ENCODE results near the gene SSTR3. TPM values are rescaled to one million over a fixed set of nuclear protein-coding genes. Genes with fewer than 3 reads are reported as not detected.

SSTR3 gene
- total and polyA plus RNA-seq, 2 of the 13 experiments (the other 11 are each of a cell fraction or from before 2014, with no cell fraction given): 0.08 to 0.64 TPM

- no peak; the same call in 1 of the 2 replicates for TF ChIP-seq MXD1 (CRISPR knock-in tag; IDR thresholded peaks at IDR 0.05)
- TF ChIP-seq HNF1A (IDR thresholded peaks at IDR 0.05; ENCODE audit: low read depth): no peak
- TF ChIP-seq HNF1A (CRISPR knock-in tag; IDR thresholded peaks at IDR 0.05; ENCODE audit: borderline replicate concordance): peak; percentile 54; the same call in 1 of the 2 replicates
- no peak for TF ChIP-seq SUZ12 (IDR thresholded peaks at IDR 0.05; ENCODE audit: low read depth, low read length)
- peak; percentile 68; the same call in 1 of the 2 replicates for TF ChIP-seq REPIN1 (CRISPR knock-in tag; IDR thresholded peaks at IDR 0.05; ENCODE audit: borderline replicate concordance, low read depth)
- TF ChIP-seq ZNF776 (CRISPR knock-in tag; IDR thresholded peaks at IDR 0.05): no peak
- no peak; the same call in 1 of the 2 replicates for TF ChIP-seq ZSCAN9 (CRISPR knock-in tag; IDR thresholded peaks at IDR 0.05; ENCODE audit: borderline replicate concordance)
- no peak for TF ChIP-seq MLXIP (CRISPR knock-in tag; IDR thresholded peaks at IDR 0.05; ENCODE audit: borderline replicate concordance)
- no peak for TF ChIP-seq TIGD3 (CRISPR knock-in tag; IDR thresholded peaks at IDR 0.05; ENCODE audit: borderline replicate concordance)
- no peak for TF ChIP-seq ZFP82 (CRISPR knock-in tag; IDR thresholded peaks at IDR 0.05; ENCODE audit: borderline replicate concordance)
- no peak for TF ChIP-seq NR3C1 (CRISPR knock-in tag; IDR thresholded peaks at IDR 0.05)
- no peak for TF ChIP-seq ZNF382 (CRISPR knock-in tag; IDR thresholded peaks at IDR 0.05; ENCODE audit: borderline replicate concordance)
- no peak for TF ChIP-seq BCL3 (CRISPR knock-in tag; IDR thresholded peaks at IDR 0.05)
- no peak for TF ChIP-seq SMAD1 (CRISPR knock-in tag; IDR thresholded peaks at IDR 0.05; ENCODE audit: borderline replicate concordance, low read depth)
- TF ChIP-seq FOXP1 (IDR thresholded peaks at IDR 0.05): no peak
- TF ChIP-seq FOXP1 (CRISPR knock-in tag; IDR thresholded peaks at IDR 0.05): peak; percentile 10; the same call in 1 of the 2 replicates
Measured at GRCh38 chr22:37196539-37197450, 15.5 kb downstream of the SSTR3 start (continued).
